Measurements from ENCODE around the gene ZNF487.

DNA sequence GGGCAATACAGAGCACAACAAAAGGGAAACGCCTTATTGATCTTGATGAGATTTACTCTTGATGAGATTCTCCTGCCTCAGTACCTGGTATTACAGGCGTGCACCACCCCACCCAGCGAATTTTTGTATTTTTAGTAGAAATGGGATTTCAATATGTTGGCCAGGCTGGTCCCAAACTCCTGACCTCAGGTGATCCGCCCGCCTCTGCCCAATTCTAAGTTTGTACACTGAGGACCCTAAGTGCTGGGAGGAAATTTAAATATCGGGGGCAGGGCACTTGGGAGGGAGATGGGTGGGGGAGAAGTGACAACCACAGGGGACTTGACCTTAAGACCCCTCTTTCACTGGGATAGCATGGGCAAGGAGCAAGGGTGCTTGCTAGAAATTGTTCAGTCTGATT is 42.0 kb upstream of the ZNF487 start:
- TF ChIP-seq ATF7 (IDR thresholded peaks at IDR 0.05; ENCODE audit: low read depth), result no peak
- TF ChIP-seq, protein P1, sequence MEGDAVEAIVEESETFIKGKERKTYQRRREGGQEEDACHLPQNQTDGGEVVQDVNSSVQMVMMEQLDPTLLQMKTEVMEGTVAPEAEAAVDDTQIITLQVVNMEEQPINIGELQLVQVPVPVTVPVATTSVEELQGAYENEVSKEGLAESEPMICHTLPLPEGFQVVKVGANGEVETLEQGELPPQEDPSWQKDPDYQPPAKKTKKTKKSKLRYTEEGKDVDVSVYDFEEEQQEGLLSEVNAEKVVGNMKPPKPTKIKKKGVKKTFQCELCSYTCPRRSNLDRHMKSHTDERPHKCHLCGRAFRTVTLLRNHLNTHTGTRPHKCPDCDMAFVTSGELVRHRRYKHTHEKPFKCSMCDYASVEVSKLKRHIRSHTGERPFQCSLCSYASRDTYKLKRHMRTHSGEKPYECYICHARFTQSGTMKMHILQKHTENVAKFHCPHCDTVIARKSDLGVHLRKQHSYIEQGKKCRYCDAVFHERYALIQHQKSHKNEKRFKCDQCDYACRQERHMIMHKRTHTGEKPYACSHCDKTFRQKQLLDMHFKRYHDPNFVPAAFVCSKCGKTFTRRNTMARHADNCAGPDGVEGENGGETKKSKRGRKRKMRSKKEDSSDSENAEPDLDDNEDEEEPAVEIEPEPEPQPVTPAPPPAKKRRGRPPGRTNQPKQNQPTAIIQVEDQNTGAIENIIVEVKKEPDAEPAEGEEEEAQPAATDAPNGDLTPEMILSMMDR (IDR thresholded peaks at IDR 0.05 in 2 of 3, conservative IDR thresholded peaks at IDR 0.05 in 1 of 3; ENCODE audit: control insufficient read depth in 2 of 3, extremely low read depth in 1 of 3, insufficient read depth in 1 of 3, low read depth in 3 of 3, low read length in 3 of 3), result no peak
- TF ChIP-seq CHD2 (IDR thresholded peaks at IDR 0.05; ENCODE audit: borderline replicate concordance, low read depth, low read length), result no peak
- TF ChIP-seq RBBP5 (conservative IDR thresholded peaks at IDR 0.05), result no peak
- TF ChIP-seq EZH2 (IDR thresholded peaks at IDR 0.05; ENCODE audit: borderline replicate concordance, control insufficient read depth, low read depth, low read length), result no peak
- no peak for TF ChIP-seq ZNF274 (IDR thresholded peaks at IDR 0.05; ENCODE audit: insufficient read depth, insufficient read length)
- TF ChIP-seq CREB1 (IDR thresholded peaks at IDR 0.05; ENCODE audit: low read depth), result no peak
- TF ChIP-seq MXI1 (IDR thresholded peaks at IDR 0.05; ENCODE audit: low read depth, low read length), result no peak

Data from GM12878 (cell line).